Muscle of arm (tissue), 14 donors: ENCODE results near the gene OCSTAMP. TPM values are rescaled to one million over a fixed set of nuclear protein-coding genes. Genes with fewer than 3 reads are reported as not detected.

Experiments
- DNase-seq: peaks from one replicate; pipeline ENCODE4 v3.0.0-alpha.2; 2013
- long read RNA-seq, 11 donors: transcript quantifications; one replicate each; lab custom pipeline, GENCODE V29; 2026
- polyA plus RNA-seq, 12 donors: library from polyadenylated mRNA; unstranded; fragments of 120-200 nt; gene quantifications; one replicate each; pipeline ENCODE4 v1.2.1, GENCODE V29; 2013; ENCODE audit not compliant: insufficient read length in 12 of 12

The OCSTAMP gene, protein sequence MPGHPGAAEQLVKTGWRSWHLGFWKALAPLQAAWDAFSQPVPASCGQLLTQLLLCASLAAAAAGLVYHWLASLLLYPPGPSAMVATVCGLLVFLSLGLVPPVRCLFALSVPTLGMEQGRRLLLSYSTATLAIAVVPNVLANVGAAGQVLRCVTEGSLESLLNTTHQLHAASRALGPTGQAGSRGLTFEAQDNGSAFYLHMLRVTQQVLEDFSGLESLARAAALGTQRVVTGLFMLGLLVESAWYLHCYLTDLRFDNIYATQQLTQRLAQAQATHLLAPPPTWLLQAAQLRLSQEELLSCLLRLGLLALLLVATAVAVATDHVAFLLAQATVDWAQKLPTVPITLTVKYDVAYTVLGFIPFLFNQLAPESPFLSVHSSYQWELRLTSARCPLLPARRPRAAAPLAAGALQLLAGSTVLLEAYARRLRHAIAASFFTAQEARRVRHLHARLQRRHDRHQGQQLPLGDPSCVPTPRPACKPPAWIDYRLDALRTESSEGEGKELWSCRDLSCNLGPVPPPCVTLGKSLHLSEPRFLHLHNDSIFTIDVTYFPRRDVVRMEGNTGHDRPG
- polyA plus RNA-seq = not detected
- long read RNA-seq, donor 1 = 0 reads
- long read RNA-seq, donor 2 = 0 reads
- long read RNA-seq, donor 3 = 0 reads
- long read RNA-seq, donor 4 = 0 reads
- long read RNA-seq, donor 5 = 0 reads
- long read RNA-seq, donor 6 = 0 reads
- long read RNA-seq, donor 7 = 0 reads
- long read RNA-seq, donor 8 = 0 reads
- long read RNA-seq, donor 9 = 0 reads
- long read RNA-seq, donor 10 = 0 reads
- long read RNA-seq, donor 11 = 0 reads

- no peak for DNase-seq
Observed at GRCh38 chr20:46550461-46550860, at the start of gene OCSTAMP. OCSTAMP (minus strand) TSS chr20:46550654; CDS start chr20:46550560, 94 bp downstream.

GRCh38 chr20:46599227-46599987 is 49.0 kb upstream of the OCSTAMP start:
- no peak for DNase-seq

GRCh38 chr20:46595933-46596332 is 45.5 kb upstream of the OCSTAMP start:
- no peak for DNase-seq

DNA sequence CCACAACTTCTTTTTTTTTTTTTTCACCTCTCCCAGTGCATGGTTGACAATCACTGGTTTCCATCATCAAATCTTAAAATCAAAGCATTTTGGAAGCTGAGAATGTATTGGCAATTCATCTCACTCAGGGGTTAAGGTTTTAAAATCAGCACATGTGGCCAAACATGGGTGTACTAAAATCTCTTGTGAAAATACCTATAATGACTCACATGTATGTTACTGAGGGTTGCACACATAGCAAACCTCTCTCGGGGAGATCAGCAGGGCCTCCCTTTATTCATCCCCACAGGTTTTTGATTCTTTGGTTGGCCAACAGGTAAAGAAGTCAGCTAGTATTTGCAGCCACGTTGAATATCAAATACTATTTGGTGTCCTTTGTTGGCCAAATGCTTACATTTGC is 44.3 kb upstream of the OCSTAMP start:
- no peak for DNase-seq

DNA sequence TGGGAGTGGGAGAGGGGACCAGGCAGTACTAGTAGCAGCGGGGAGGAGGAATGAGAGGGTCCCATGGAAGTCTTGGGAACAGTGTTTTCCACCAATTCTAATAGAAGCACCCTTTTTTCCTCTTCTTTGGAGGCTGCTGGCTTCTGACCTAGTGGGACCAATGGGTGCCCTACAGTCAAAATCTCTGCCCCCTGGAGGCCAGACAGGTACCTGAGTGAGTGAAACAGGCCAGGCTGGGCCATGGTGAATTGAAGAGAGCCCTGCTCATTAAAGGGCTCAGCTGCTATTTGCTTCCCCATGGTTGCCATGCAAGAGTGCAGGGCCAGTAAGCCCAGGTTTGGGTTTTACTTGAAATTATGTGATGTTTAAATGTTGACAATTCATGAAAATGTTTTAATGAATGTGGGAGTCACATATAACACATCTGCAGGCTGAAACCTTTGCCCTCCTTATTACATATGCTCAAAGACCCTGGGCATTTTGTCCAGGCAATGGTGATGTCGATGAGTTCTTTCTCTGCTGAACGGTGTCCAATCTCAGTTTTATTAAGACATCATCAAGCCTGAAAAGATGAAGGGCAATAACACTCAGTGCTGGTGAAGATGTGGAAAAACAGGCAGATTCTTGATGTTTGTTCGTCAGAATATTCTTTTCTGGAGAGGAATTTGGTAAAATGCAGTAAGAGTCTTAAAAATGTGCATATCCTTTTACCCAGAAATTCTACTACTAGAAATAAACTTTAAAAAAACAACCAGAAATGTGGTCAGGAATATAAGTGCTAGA is 42.3 kb upstream of the OCSTAMP start:
- DNase-seq = no peak

DNA sequence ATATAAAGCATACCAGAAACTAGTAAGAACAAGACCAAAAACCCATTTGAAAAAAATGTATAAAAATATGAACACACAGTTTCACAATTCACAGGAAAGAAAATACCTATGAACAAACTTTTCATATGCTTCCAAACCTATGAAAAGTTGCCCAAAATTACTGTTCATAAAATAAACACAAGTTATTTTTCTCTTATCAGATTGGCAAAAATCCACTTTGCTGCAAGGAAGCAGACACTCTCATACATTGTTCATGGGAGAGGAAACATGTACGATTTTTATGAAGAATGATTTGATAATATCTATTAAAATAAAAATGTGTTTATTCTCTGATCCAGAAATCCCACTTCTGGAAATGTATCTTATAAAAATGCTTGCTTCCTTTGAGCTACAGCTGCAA is 40.0 kb upstream of the OCSTAMP start:
- no peak for DNase-seq

GRCh38 chr20:46588532-46589511 is 38.4 kb upstream of the OCSTAMP start:
- no peak for DNase-seq

DNA sequence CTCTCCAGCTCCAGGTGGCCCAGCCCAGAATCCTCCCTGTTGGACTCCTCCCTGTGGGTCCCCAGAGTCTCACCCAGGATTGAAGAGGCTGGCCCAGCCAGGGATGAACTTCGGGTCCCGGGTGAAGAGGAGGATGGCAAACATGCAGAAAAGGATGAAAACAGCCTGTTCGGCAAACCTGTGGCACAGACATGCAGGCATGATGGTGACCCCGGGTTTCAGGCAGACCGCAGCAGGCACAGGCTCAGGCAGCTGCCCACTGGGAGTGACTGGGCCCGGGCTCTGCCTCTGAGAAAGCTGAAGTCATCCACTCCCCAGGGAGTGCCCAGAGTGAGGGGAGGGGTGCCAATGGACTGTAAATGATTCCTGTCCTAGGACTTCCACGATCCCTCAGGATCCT is 37.5 kb upstream of the OCSTAMP start:
- DNase-seq = no peak

DNA sequence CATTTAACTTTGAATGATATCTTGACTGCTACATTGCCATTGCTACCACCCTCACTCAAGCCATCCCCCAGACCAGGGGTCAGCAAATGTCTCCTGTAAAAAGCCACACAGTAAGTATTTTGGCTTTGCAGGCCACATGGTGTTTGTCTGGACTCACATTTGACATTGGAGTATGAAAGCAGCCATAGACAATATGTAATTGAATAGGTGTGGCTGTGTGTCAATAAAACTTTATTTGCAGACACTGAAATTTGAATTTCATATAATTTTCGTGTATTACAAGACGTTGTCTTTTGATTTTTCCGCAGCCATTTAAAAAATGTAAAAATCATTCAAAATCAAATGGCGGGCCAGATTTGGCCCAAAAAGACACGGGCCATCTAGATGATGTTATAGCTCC is 36.3 kb upstream of the OCSTAMP start:
- DNase-seq = no peak

DNA sequence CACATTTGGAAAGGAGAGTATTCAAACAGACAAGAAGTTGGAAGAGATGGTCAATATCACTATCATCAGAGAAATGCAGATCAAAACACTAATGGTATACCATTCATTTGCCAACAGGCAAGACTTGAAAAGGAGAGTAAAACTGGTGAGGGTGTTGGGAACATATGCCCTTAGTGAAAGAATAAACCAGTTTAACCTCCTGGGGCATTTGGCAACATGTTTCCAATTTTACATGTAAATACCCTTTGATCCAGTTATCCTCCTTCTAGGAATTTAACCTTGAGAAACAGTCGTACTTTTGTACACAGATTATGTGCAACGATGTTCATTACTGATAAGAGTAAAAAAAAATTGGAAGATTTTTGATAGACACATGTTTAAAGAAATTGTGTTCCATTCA is 34.1 kb upstream of the OCSTAMP start:
- DNase-seq = no peak

GRCh38 chr20:46583411-46584214 is 33.2 kb upstream of the OCSTAMP start:
- DNase-seq = no peak

GRCh38 chr20:46582648-46583047 is 32.2 kb upstream of the OCSTAMP start:
- no peak for DNase-seq

- DNase-seq = no peak
Observed at GRCh38 chr20:46581391-46581790, 30.9 kb upstream of the OCSTAMP start.

DNA sequence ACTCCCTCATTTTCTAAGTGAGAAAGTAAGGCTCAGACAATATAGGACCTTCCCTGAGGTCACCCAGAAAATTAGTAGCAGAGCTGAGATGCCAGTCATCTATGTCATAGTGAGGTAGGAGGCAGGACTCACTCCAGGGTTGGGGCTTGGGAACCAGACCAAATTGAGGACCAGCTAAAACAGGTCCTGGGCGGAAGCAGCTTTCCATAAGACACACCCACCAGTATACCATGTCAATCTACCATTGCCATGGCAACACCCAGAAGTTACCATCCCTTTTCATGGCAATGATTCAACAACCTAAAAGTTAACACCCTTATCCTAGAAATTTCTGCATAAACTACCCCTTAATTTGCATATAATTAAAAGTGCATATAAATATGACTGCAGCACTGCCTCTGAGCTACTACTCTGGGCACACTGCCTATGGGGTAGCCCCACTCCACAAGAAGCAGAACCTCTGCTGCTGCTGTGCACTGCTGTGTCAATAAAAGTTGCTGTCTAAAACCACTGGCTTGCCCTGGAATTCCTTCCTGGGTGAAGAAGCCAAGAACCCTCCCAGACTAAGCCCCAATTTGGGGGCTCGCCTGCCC is 30.3 kb upstream of the OCSTAMP start:
- DNase-seq = no peak

DNA sequence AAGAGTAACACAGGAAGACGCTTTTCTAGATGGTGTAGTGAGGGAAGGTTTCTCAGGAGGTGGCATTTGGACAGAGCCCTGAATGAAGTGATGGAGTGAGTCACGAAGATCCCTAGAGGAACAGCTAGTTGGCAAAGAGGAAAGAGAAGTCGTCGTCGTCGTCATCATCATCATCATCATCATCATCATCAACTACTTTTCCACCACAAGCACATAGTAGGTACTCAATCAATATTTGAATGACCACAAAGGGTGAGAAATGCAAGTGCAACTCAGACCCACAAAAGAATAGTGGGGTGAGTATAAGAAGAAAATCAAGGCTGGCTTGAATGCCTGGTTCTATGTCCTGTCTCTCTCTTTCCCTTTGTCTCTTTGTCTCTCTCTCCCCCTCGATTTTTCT is 28.3 kb upstream of the OCSTAMP start:
- no peak for DNase-seq

- no peak for DNase-seq
Observed at GRCh38 chr20:46576774-46577395, 26.4 kb upstream of the OCSTAMP start.

- DNase-seq = no peak
Observed at GRCh38 chr20:46575937-46576461, 25.5 kb upstream of the OCSTAMP start.

GRCh38 chr20:46575394-46575793 is 24.9 kb upstream of the OCSTAMP start:
- DNase-seq = no peak
